Effector memory CD8-positive, alpha-beta T cell (primary cell): ENCODE data around the gene P4HB.

Source experiments
- ATAC-seq: fragments of 150-1000 bp; cut with Tn5 transposase; replicated peaks from 2 replicates; pipeline ENCODE4 v1.10.0; 2021; ENCODE audit warnings: mild to moderate bottlenecking, moderate library complexity
- DNase-seq, 3 experiments: peaks; one replicate each; pipeline ENCODE4 v3.0.0; 2021
- H3K27ac Mint-ChIP-seq, 2 donors: one replicate each; pipeline ENCODE4 v1.8.0; 2022; ENCODE audit warnings: mild to moderate bottlenecking in 2 of 2, mixed read lengths in 2 of 2, moderate library complexity in 2 of 2
- H3K27me3 Mint-ChIP-seq, 2 donors: one replicate each; pipeline ENCODE4 v1.8.0; 2022; ENCODE audit warnings: mixed read lengths in 2 of 2
- H3K36me3 Mint-ChIP-seq: one replicate; pipeline ENCODE4 v1.8.0; 2022; ENCODE audit warnings: mild to moderate bottlenecking, moderate library complexity, mixed read lengths; ENCODE audit not compliant: insufficient read depth
- H3K4me1 Mint-ChIP-seq, 2 donors: one replicate each; pipeline ENCODE4 v1.8.0; 2022; ENCODE audit warnings: low read depth in 2 of 2, mixed read lengths in 2 of 2
- H3K4me3 Mint-ChIP-seq, 2 donors: one replicate each; pipeline ENCODE4 v1.8.0; 2022; ENCODE audit warnings: mild to moderate bottlenecking in 2 of 2, mixed read lengths in 2 of 2, moderate library complexity in 2 of 2
- H3K9me3 Mint-ChIP-seq, 2 donors: one replicate each; pipeline ENCODE4 v1.8.0; 2022; ENCODE audit warnings: mixed read lengths in 2 of 2

The P4HB gene

GRCh38 chr17:81808778-81809555 is 51.4 kb downstream of the P4HB start:
- H3K9me3 Mint-ChIP-seq, result no peaks in the 10 kb centered on the region
- no peak overlapping the region for H3K4me3 Mint-ChIP-seq
- H3K27me3 Mint-ChIP-seq, result peaks cover 17 to 61% of the 10 kb centered on the region in 2 donors
- no peak overlapping the region for H3K27ac Mint-ChIP-seq
- peaks cover 6% of the 10 kb centered on the region for H3K36me3 Mint-ChIP-seq
- ATAC-seq (peak; percentile 40), DNase-seq (no peak)
- H3K4me1 Mint-ChIP-seq, result peaks cover 0 to 2% of the 10 kb centered on the region in 2 donors

- no peak overlapping the region for H3K27ac Mint-ChIP-seq
- no peak overlapping the region for H3K4me3 Mint-ChIP-seq
- H3K27me3 Mint-ChIP-seq, result peaks cover 24 to 69% of the 10 kb centered on the region in 2 donors
- peaks cover 6% of the 10 kb centered on the region for H3K36me3 Mint-ChIP-seq
- ATAC-seq (no peak), DNase-seq (no peak)
- no peaks in the 10 kb centered on the region for H3K9me3 Mint-ChIP-seq
- H3K4me1 Mint-ChIP-seq, result peaks cover 4 to 5% of the 10 kb centered on the region in 2 donors
These were observed 52.5 kb downstream of the P4HB start for GRCh38 chr17:81807839-81808238.

- peaks cover 30 to 75% of the 10 kb centered on the region in 2 donors for H3K27me3 Mint-ChIP-seq
- no peak overlapping the region for H3K4me3 Mint-ChIP-seq
- DNase-seq (no peak), ATAC-seq (no peak)
- peaks cover 6% of the 10 kb centered on the region for H3K36me3 Mint-ChIP-seq
- H3K4me1 Mint-ChIP-seq, result peaks cover 4 to 5% of the 10 kb centered on the region in 2 donors
- H3K27ac Mint-ChIP-seq, result no peak overlapping the region
- H3K9me3 Mint-ChIP-seq, result no peaks in the 10 kb centered on the region
These were observed 53.1 kb downstream of the P4HB start for GRCh38 chr17:81807210-81807719.

GRCh38 chr17:81806461-81807209 is 53.7 kb downstream of the P4HB start:
- Mint-ChIP-seq H3K4me3 (no peak overlapping the region), H3K27ac (no peak overlapping the region), H3K9me3 (no peaks in the 10 kb centered on the region), H3K36me3 (peaks cover 6% of the 10 kb centered on the region), H3K4me1 (peaks cover 4 to 5% of the 10 kb centered on the region in 2 donors), H3K27me3 (peaks cover 36 to 81% of the 10 kb centered on the region in 2 donors)
- ATAC-seq, result no peak
- DNase-seq, result no peak

GRCh38 chr17:81805707-81806460 is 54.5 kb downstream of the P4HB start:
- Mint-ChIP-seq H3K36me3 (peaks cover 6% of the 10 kb centered on the region), H3K4me3 (no peak overlapping the region), H3K27ac (no peak overlapping the region), H3K27me3 (peaks cover 42 to 88% of the 10 kb centered on the region in 2 donors), H3K4me1 (peaks cover 4 to 5% of the 10 kb centered on the region in 2 donors), H3K9me3 (no peaks in the 10 kb centered on the region)
- no peak for DNase-seq
- ATAC-seq, result no peak

- no peak overlapping the region for H3K27ac Mint-ChIP-seq
- no peak overlapping the region for H3K4me3 Mint-ChIP-seq
- peaks cover 45 to 88% of the 10 kb centered on the region in 2 donors for H3K27me3 Mint-ChIP-seq
- no peak for ATAC-seq
- H3K4me1 Mint-ChIP-seq, result peaks cover 4 to 5% of the 10 kb centered on the region in 2 donors
- no peaks in the 10 kb centered on the region for H3K9me3 Mint-ChIP-seq
- DNase-seq, result no peak
- peaks cover 6% of the 10 kb centered on the region for H3K36me3 Mint-ChIP-seq
These were observed 55.6 kb downstream of the P4HB start for GRCh38 chr17:81804559-81805399.

- peak within 1 kb of the TSS in 1 of 2 donors; percentile 17 for H3K4me3 Mint-ChIP-seq
- no peak within 1 kb of the TSS for H3K27ac Mint-ChIP-seq
- H3K9me3 Mint-ChIP-seq, result no peaks in the 10 kb centered on the region
- DNase-seq (no peak), ATAC-seq (no peak)
- peaks cover 3% of the 10 kb centered on the region for H3K36me3 Mint-ChIP-seq
- peaks cover 2 to 5% of the 10 kb centered on the region in 2 donors for H3K4me1 Mint-ChIP-seq
- peaks cover 38 to 83% of the 10 kb centered on the region in 2 donors for H3K27me3 Mint-ChIP-seq
These were observed 56.4 kb downstream of the P4HB start, which contains the start of gene GCGR for GRCh38 chr17:81803728-81804558. Gene GCGR (plus strand): TSS chr17:81804150. CDS start chr17:81809019, 4,869 bp downstream.

GRCh38 chr17:81802856-81803643 is 57.3 kb downstream of the P4HB start:
- H3K36me3 Mint-ChIP-seq, result peaks cover 3% of the 10 kb centered on the region
- H3K27ac Mint-ChIP-seq, result no peak overlapping the region
- H3K9me3 Mint-ChIP-seq, result no peaks in the 10 kb centered on the region
- peaks cover 2 to 5% of the 10 kb centered on the region in 2 donors for H3K4me1 Mint-ChIP-seq
- DNase-seq, result no peak
- peak overlapping the region in 1 of 2 donors; percentile 17 for H3K4me3 Mint-ChIP-seq
- no peak for ATAC-seq
- H3K27me3 Mint-ChIP-seq, result peaks cover 35 to 75% of the 10 kb centered on the region in 2 donors

- DNase-seq (no peak), ATAC-seq (no peak)
- Mint-ChIP-seq H3K27ac (no peak overlapping the region), H3K4me3 (peak overlapping the region in 1 of 2 donors; percentile 33), H3K4me1 (peaks cover 2 to 5% of the 10 kb centered on the region in 2 donors), H3K27me3 (peaks cover 35 to 66% of the 10 kb centered on the region in 2 donors), H3K9me3 (no peaks in the 10 kb centered on the region), H3K36me3 (peaks cover 3% of the 10 kb centered on the region)
These were observed 58.1 kb downstream of the P4HB start for GRCh38 chr17:81802048-81802758.

GRCh38 chr17:81801327-81801726 is 59.0 kb downstream of the P4HB start:
- no peak overlapping the region for H3K4me3 Mint-ChIP-seq
- peaks cover 3% of the 10 kb centered on the region for H3K36me3 Mint-ChIP-seq
- H3K27ac Mint-ChIP-seq, result no peak overlapping the region
- peaks cover 2 to 5% of the 10 kb centered on the region in 2 donors for H3K4me1 Mint-ChIP-seq
- H3K27me3 Mint-ChIP-seq, result peaks cover 35 to 57% of the 10 kb centered on the region in 2 donors
- DNase-seq (no peak), ATAC-seq (no peak)
- no peaks in the 10 kb centered on the region for H3K9me3 Mint-ChIP-seq

- Mint-ChIP-seq H3K4me1 (no peaks in the 10 kb centered on the region), H3K9me3 (no peaks in the 10 kb centered on the region), H3K36me3 (no peaks in the 10 kb centered on the region), H3K27ac (no peak overlapping the region), H3K27me3 (peaks cover 0 to under 1% of the 10 kb centered on the region in 2 donors), H3K4me3 (no peak overlapping the region)
- no peak for ATAC-seq
- no peak for DNase-seq
These were observed 65.8 kb downstream of the P4HB start for GRCh38 chr17:81794509-81794908.
